ENCODE measurements around the gene IFT57. TPM values are rescaled to one million over a fixed set of nuclear protein-coding genes. Genes with fewer than 3 reads are reported as not detected.

The IFT57 gene
- polyA plus RNA-seq, 1 of the 3 experiments (the other 2 are of a cell fraction), result 81.6 TPM

GRCh38 chr3:108150200-108150599 is 72.0 kb downstream of the IFT57 start:
- Histone ChIP-seq H4K20me1 (ENCODE audit: insufficient read depth) (no peaks in the 10 kb centered on the region), H3K4me3 (ENCODE audit: low read depth in 2 of 2, low read length in 1 of 2) (no peak overlapping the region), H3K79me2 (ENCODE audit: insufficient read depth) (no peaks in the 10 kb centered on the region), H3K4me1 (ENCODE audit: control insufficient read depth in 1 of 2, insufficient read depth in 2 of 2, low read depth in 1 of 2, low read length in 1 of 2) (peaks cover 0 to 5% of the 10 kb centered on the region in 2 experiments; a peak in 1 of 4 replicates), H3F3A (replicated peaks; ENCODE audit: insufficient read depth) (no peaks in the 10 kb centered on the region), H3K9me2 (no peaks in the 10 kb centered on the region), H3K27me3 (ENCODE audit: insufficient read depth) (no peaks in the 10 kb centered on the region), H3K27ac (ENCODE audit: low read depth in 2 of 2, low read length in 1 of 2) (no peak overlapping the region), H2AFZ (ENCODE audit: low read depth) (no peak overlapping the region), H3K4me2 (no peak overlapping the region), H3K9me3 (no peaks in the 10 kb centered on the region), H3K9ac (no peak overlapping the region), H3K36me3 (replicated peaks in 1 of 2; ENCODE audit: control insufficient read depth in 1 of 2, insufficient read depth in 2 of 2, low read length in 1 of 2) (no peaks in the 10 kb centered on the region)
- ChIA-PET CTCF (no interaction called here), POLR2A (no interaction called here)
- WGBS (ENCODE audit: low lambda C conversion rate), result 51% methylated on average over 10 of the region's 10 CpGs
- DNase-seq, result peak; percentile 62
- TF ChIP-seq ZBTB33 (IDR thresholded peaks at IDR 0.05; ENCODE audit: borderline replicate concordance, low read depth) (no peak), FOXJ3 (CRISPR knock-in tag; IDR thresholded peaks at IDR 0.05) (0 out of 2 replicates have a peak, but pooled peaks have one; percentile 35), NRF1 (IDR thresholded peaks at IDR 0.05; ENCODE audit: low read depth, low read length) (no peak), TAF1 (IDR thresholded peaks at IDR 0.05; ENCODE audit: borderline replicate concordance, low read depth, low read length) (no peak), SMC3 (IDR thresholded peaks at IDR 0.05; ENCODE audit: low read depth, low read length) (no peak), TEAD4 (IDR thresholded peaks at IDR 0.05; ENCODE audit: borderline replicate concordance, insufficient read depth) (no peak), PBX3 (IDR thresholded peaks at IDR 0.05) (no peak), RFX5 (IDR thresholded peaks at IDR 0.05; ENCODE audit: low read length) (no peak), MEF2A (IDR thresholded peaks at IDR 0.05; ENCODE audit: borderline replicate concordance, low read depth) (no peak), RXRA (IDR thresholded peaks at IDR 0.05; ENCODE audit: borderline replicate concordance, low read depth) (no peak), GATA2 (CRISPR knock-in tag; IDR thresholded peaks at IDR 0.05) (peak; percentile 73), FOSL2 (IDR thresholded peaks at IDR 0.05; ENCODE audit: borderline replicate concordance, low read depth) (no peak), EP300 (IDR thresholded peaks at IDR 0.05; ENCODE audit: borderline replicate concordance in 1 of 2, low read depth in 1 of 2, low read length in 1 of 2) (peak in 1 of 2 experiments; percentile 78; a peak in 2 of 4 replicates), CHD2 (IDR thresholded peaks at IDR 0.05; ENCODE audit: low read length, partially characterized antibody) (peak; percentile 15), MAX (IDR thresholded peaks at IDR 0.05; ENCODE audit: low read depth) (no peak), MXI1 (IDR thresholded peaks at IDR 0.05; ENCODE audit: low read depth, low read length) (peak; percentile 93; the same call in 1 of the 2 replicates), USF1 (IDR thresholded peaks at IDR 0.05; ENCODE audit: borderline replicate concordance, low read depth) (no peak)

Data from SK-N-SH (cell line).